Large intestine (tissue), 3 donors: ENCODE data around the gene ZGLP1. TPM values are rescaled to one million over a fixed set of nuclear protein-coding genes. Genes with fewer than 3 reads are reported as not detected.
A peak's percentile ranks its signal among the peaks of the same experiment; 100 is the strongest.

ENCODE experiments used
- DNase-seq, 2 donors: peaks; one replicate each; pipeline versions ENCODE4 v3.0.0 to v3.0.0-alpha.2; 2013
- H3K27ac ChIP-seq: one replicate; pipeline ENCODE4 v1.5.1; 2013; ENCODE audit warnings: low read length
- H3K27me3 ChIP-seq: 2 replicates; pipeline ENCODE4 v1.6.1; 2013; ENCODE audit warnings: low read length; ENCODE audit not compliant: control insufficient read depth, insufficient read depth
- H3K36me3 ChIP-seq: 2 replicates; pipeline ENCODE4 v1.6.1; 2013; ENCODE audit warnings: low read length; ENCODE audit not compliant: control insufficient read depth, insufficient read depth
- H3K4me1 ChIP-seq: one replicate; pipeline ENCODE4 v1.6.1; 2013; ENCODE audit warnings: low read length; ENCODE audit not compliant: control insufficient read depth, insufficient read depth
- H3K4me3 ChIP-seq: one replicate; pipeline ENCODE4 v1.5.1; 2013; ENCODE audit warnings: low read length
- H3K9me3 ChIP-seq: one replicate; pipeline ENCODE4 v1.6.1; 2013; ENCODE audit warnings: mild to moderate bottlenecking, low read depth, low read length, moderate library complexity; ENCODE audit not compliant: control insufficient read depth
- WGBS: methylation state at CpG from one replicate; pipeline ENCODE4 v1.1.5; 2013; ENCODE audit warnings: low lambda C conversion rate; ENCODE audit not compliant: insufficient coverage; 5-methylcytosine and 5-hydroxymethylcytosine counted together
- polyA plus RNA-seq: library from polyadenylated mRNA; unstranded; fragments of 120-200 nt; gene quantifications from one replicate; pipeline ENCODE4 v1.2.1, GENCODE V29; 2013

ZGLP1 gene
- polyA plus RNA-seq, 1 donor: 7.6 TPM

DNA sequence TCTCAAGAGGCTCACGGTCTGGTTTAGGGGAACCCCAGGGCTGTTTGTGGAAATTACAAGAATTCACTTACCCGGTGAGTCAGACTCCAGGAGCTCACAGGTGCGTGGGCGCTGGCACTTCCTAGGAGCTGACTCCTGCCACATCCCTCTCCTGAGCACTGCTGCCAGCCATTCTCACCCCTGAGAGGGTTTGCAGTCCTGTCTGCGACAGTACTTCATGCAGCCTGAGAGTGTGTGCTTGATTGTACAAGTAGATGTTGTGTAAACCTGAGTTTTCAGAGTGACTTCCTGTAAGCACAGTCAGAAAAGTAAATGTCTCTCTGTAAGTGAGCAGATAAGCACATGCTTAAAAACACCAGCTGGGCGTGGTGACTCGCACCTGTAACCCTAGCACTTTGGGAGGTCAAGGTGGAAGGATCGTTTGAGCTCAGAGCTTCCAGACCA is 49.5 kb downstream of the ZGLP1 start:
- no peak overlapping the region for H3K27ac ChIP-seq
- DNase-seq: no peak
- H3K4me1 ChIP-seq: no peaks in the 10 kb centered on the region
- H3K9me3 ChIP-seq: no peaks in the 10 kb centered on the region
- H3K4me3 ChIP-seq: no peak overlapping the region
- peaks cover 25% of the 10 kb centered on the region for H3K36me3 ChIP-seq
- no CpG with 5 or more reads among the region's 8 CpGs for WGBS
- no peaks in the 10 kb centered on the region for H3K27me3 ChIP-seq

DNA sequence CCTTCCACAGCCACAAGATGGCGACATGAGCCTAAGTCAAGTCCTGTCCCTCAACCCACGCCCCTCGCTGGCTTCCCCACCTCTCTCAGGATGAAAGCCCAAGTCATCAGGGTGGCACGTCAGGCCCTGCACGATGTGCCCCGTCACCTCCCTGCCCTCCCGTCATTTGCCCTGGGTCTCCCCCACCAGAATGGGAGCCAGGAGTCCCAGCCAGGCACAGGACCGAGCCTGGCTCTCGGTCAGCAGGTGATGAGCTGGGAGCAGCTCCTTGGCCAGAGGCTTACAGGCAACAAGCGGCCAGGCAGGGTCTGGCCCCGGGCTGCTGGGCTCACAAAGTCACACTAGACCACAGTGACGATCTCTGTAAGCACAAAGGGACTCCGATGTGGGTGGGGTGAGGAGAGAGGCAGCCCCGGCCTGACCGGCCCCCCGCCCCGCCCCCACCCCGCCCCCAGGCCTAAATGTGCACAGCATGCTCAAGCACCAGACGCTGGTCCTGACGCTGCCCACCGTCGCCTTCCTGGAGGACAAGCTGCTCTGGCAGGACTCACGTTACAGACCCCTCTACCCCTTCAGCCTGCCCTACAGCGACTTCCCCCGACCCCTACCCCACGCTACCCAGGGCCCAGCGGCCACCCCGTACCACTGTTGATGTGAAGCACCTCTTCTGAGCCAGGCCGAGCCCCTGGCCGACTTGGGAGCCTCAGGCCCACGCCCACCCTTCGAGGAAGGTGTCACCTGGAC is 50.3 kb downstream of the ZGLP1 start:
- Histone ChIP-seq H3K4me3 (no peak overlapping the region), H3K27ac (no peak overlapping the region)
- no CpG with 5 or more reads among the region's 32 CpGs for WGBS

DNA sequence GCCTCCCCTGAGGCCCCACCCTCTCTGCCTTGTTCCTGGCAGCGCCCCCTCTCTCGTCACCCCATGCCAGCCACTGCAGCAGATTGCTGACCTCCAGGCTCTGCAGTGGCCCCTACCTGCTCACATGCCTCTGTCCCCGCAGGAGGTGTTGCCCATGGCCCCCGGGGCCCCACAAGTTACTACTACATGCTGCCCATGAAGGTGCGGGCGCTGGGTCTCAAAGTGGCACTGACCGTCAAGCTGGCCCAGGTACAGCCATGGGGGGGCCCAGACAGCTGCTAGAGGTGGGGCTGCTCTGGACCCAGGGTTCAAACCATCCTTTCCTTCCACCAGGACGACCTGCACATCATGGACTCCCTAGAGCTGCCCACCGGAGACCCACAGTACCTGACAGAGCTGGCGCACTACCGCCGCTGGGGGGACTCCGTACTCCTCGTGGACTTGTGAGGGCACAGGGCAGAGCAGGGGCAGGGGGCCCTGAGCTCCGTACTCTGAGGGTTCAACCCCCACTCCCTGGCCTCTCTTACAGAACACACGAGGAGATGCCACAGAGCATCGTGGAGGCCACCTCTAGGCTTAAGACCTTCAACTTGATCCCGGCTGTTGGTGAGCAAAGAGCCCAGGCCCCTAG is 51.4 kb downstream of the ZGLP1 start:
- no peaks in the 10 kb centered on the region for H3K9me3 ChIP-seq
- no CpG with 5 or more reads among the region's 18 CpGs for WGBS
- DNase-seq: no peak
- no peaks in the 10 kb centered on the region for H3K4me1 ChIP-seq
- H3K27ac ChIP-seq: no peak overlapping the region
- no peaks in the 10 kb centered on the region for H3K27me3 ChIP-seq
- H3K4me3 ChIP-seq: no peak overlapping the region
- H3K36me3 ChIP-seq: peaks cover 36% of the 10 kb centered on the region

More for the DNA sequence above, 50.3 kb downstream of the ZGLP1 start:
- Histone ChIP-seq H3K4me1 (no peaks in the 10 kb centered on the region), H3K9me3 (no peaks in the 10 kb centered on the region), H3K27me3 (no peaks in the 10 kb centered on the region), H3K36me3 (peaks cover 32% of the 10 kb centered on the region)
- DNase-seq: peak; percentile 69 to 81

DNA sequence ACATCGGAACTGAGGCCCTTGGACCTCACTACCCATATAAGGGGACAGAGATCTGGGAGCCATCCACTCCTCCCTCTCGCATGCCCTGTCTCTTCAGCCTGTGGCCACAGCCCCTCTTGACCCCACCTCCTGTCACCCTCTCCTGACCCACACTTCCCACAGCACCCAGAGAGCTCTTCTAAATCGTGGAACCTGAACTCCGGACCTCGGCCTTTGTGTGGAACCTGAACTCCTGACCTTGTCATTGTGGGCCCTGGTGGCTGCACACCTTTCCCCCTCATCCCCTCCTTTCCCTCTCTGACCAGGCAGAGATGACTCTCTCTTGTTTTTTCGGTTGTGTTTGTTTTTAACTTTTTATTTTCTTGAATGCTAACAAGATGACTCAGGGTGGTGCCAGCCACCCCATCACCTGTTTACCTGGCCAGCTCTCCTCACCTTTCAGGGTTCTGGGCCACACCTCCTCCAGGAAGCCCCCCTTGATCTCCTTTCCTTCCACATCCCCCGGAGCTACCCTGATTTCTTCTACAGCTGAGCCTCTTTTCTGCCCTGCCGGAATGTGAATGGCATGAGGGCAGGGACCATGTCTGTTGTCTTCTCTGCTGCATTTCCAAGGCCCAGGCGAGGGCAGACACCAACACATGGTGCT is 52.5 kb downstream of the ZGLP1 start:
- no CpG with 5 or more reads among the region's 9 CpGs for WGBS
- peaks cover 36% of the 10 kb centered on the region for H3K36me3 ChIP-seq
- no peak for DNase-seq

DNA sequence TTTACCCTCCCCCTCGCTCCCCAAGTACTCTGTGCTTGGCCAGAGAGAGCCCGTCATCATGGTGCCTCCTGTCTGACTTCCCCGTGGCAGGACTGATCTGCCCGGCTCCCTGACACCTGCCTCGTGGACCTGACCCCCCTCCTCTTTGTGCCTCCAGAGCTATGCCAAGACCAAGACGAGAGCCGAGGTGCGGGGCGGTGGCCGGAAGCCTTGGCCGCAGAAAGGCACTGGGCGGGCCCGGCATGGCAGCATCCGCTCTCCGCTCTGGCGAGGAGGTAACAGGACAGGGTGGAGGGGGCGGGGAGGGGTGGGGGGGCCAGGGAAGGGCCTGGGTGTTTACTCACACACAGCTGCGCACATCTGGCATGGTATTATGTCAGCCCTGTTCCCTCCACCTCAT is 53.1 kb downstream of the ZGLP1 start:
- no peaks in the 10 kb centered on the region for H3K27me3 ChIP-seq
- H3K4me1 ChIP-seq: peaks cover 4% of the 10 kb centered on the region
- H3K9me3 ChIP-seq: no peaks in the 10 kb centered on the region
- DNase-seq: no peak
- WGBS: no CpG with 5 or more reads among the region's 18 CpGs
- H3K4me3 ChIP-seq: no peak overlapping the region
- H3K36me3 ChIP-seq: peaks cover 36% of the 10 kb centered on the region
- H3K27ac ChIP-seq: no peak overlapping the region

More for the DNA sequence above, 52.5 kb downstream of the ZGLP1 start:
- Histone ChIP-seq H3K27ac (no peak overlapping the region), H3K4me1 (peaks cover 4% of the 10 kb centered on the region), H3K27me3 (no peaks in the 10 kb centered on the region), H3K9me3 (no peaks in the 10 kb centered on the region), H3K4me3 (no peak overlapping the region)

DNA sequence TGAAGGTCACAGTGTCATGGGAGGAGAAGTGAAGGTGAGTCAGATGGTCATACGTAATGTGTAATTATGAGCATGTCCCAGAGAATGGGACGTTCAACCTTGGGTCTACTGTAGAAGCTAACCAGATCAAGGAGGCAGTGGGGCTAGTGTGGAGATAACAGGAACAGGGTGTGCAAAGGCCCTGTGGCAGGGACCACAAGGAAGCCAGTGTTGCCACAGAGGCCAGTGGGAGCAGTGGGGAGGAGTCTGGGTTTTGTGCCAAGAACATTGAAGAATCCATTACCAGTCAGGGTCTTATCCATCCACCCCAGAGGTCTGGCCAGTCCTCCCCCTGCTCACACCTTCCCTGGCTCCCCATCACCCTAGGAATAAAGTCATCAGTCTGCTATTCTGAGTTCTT is 54.3 kb downstream of the ZGLP1 start:
- DNase-seq: no peak
- Histone ChIP-seq H3K4me3 (no peak overlapping the region), H3K9me3 (no peaks in the 10 kb centered on the region), H3K36me3 (peaks cover 36% of the 10 kb centered on the region), H3K27me3 (no peaks in the 10 kb centered on the region), H3K27ac (no peak overlapping the region), H3K4me1 (peaks cover 6% of the 10 kb centered on the region)
- WGBS: no CpG with 5 or more reads among the region's 2 CpGs

Other genes starting within 250 kb of the ZGLP1 start
- gene SHFL, start 223.5 kb downstream of the ZGLP1 start, polyA plus RNA-seq: 44.5 TPM
- 6.6 TPM for gene ANGPTL6, start 207.1 kb downstream of the ZGLP1 start, polyA plus RNA-seq
- 41.3 TPM for gene PPAN, start 203.5 kb downstream of the ZGLP1 start, polyA plus RNA-seq
- 14.4 TPM for gene P2RY11, start 198.1 kb downstream of the ZGLP1 start, polyA plus RNA-seq
- gene EIF3G, start 189.9 kb downstream of the ZGLP1 start, polyA plus RNA-seq: 221 TPM
- 51.9 TPM for gene DNMT1, start 114.9 kb downstream of the ZGLP1 start, polyA plus RNA-seq
- 4.4 TPM for gene S1PR2, start 78.5 kb downstream of the ZGLP1 start, polyA plus RNA-seq
- gene MRPL4, start 57.6 kb downstream of the ZGLP1 start, polyA plus RNA-seq: 37.2 TPM
- gene ICAM1, start 38.7 kb downstream of the ZGLP1 start, polyA plus RNA-seq: 14.8 TPM
- 1.2 TPM for gene ICAM4, start 22.9 kb downstream of the ZGLP1 start, polyA plus RNA-seq
- gene ICAM5, start 19.9 kb downstream of the ZGLP1 start, polyA plus RNA-seq: 0.87 TPM
- 17.9 TPM for gene FDX2, start 6.2 kb upstream of the ZGLP1 start, polyA plus RNA-seq
- 45.2 TPM for gene RAVER1, start 23.7 kb upstream of the ZGLP1 start, polyA plus RNA-seq
- gene ICAM3, start 29.8 kb upstream of the ZGLP1 start, polyA plus RNA-seq: 5.3 TPM
- gene TYK2, start 70.8 kb upstream of the ZGLP1 start, polyA plus RNA-seq: 111 TPM
- gene CDC37, start 93.7 kb upstream of the ZGLP1 start, polyA plus RNA-seq: 155 TPM
- 2.2 TPM for gene PDE4A, start 110.7 kb upstream of the ZGLP1 start, polyA plus RNA-seq
- 36.7 TPM for gene KEAP1, start 193.5 kb upstream of the ZGLP1 start, polyA plus RNA-seq
- 0.96 TPM for gene S1PR5, start 207.6 kb upstream of the ZGLP1 start, polyA plus RNA-seq
- gene ATG4D, start 234.1 kb upstream of the ZGLP1 start, polyA plus RNA-seq: 30.0 TPM